HG03520 (cell line): ENCODE data around the gene METAP1.
"Not testable (repeated sequence)": the region's sequence is repeated elsewhere in the genome, so short reads cannot be mapped to it uniquely, and the experiment has no call there.

Experiments
- ATAC-seq: cut with Tn5 transposase; IDR thresholded peaks from one replicate; pipeline ENCODE4 v1.9.1; 2021; ENCODE audit warnings: mild to moderate bottlenecking, moderate library complexity; ENCODE audit not compliant: unreplicated experiment

METAP1 gene

GRCh38 chr4:99054428-99054994 lies 59.0 kb downstream of the METAP1 start:
- no peak for ATAC-seq

DNA sequence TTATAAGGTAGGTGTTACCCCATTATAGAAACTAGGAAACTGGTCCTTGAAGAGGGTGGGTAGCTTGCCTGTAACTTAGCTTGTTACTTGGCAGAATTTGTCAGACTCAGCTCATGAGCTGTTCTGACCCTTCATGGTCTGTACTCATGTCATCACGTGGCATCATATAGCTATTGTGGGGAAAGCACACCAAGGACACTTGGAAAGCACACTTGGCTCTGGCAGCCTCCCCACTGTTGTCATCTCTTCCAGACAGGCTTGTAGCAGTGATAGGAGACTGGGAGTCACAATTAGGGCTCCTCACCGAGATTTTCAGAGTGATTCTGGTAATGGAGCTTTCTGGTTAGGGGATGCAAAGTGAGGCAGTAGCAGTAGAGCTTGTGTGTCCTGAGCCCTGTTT lies 62.7 kb downstream of the METAP1 start:
- no peak for ATAC-seq

GRCh38 chr4:99059550-99059949 lies 64.0 kb downstream of the METAP1 start:
- ATAC-seq = no peak

GRCh38 chr4:99061048-99061700 lies 65.7 kb downstream of the METAP1 start:
- ATAC-seq = no peak

DNA sequence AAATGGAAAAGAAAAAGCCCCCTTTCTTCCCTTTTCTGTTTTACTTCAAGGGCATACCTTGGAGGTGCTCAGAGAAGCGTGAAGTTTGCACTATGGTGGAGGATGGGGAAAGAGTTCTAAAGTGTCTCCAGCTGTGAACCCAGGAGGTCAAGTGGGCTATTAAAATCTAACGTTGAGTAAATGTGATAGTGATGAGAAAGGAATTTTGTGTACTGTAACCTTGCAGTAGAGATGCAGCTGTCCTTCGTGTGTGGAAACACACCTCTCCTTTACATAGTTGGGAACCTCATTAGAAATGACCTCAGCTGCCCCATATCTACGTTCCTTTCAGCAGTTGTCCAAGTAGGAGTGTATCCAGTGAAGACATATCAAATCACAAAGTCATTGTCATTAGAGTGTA lies 66.6 kb downstream of the METAP1 start:
- peak; percentile 67 for ATAC-seq

GRCh38 chr4:99065521-99065920 lies 70.0 kb downstream of the METAP1 start:
- not testable (repeated sequence) for ATAC-seq

- no peak for ATAC-seq
Measured at GRCh38 chr4:99067617-99068016, 72.1 kb downstream of the METAP1 start.

GRCh38 chr4:99071159-99071558 lies 75.6 kb downstream of the METAP1 start:
- no peak for ATAC-seq

DNA sequence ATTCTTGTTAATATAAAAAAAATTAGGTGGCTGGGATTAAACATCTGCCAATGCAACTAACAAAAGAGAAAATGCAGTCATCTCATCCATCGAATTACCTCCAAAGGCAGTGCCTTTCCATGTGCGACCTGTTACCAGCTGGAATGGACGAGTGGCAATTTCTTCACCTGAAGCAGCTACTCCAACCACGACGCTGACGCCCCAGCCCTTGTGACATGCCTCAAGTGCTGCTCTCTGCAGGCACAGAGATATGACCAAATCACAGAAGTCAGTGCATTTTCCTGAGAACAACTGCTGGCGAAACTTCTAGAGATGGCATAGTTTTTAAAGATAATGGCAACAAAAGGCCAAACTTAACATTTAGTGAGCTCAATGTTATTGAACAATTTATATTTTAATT lies 79.3 kb downstream of the METAP1 start:
- no peak for ATAC-seq

DNA sequence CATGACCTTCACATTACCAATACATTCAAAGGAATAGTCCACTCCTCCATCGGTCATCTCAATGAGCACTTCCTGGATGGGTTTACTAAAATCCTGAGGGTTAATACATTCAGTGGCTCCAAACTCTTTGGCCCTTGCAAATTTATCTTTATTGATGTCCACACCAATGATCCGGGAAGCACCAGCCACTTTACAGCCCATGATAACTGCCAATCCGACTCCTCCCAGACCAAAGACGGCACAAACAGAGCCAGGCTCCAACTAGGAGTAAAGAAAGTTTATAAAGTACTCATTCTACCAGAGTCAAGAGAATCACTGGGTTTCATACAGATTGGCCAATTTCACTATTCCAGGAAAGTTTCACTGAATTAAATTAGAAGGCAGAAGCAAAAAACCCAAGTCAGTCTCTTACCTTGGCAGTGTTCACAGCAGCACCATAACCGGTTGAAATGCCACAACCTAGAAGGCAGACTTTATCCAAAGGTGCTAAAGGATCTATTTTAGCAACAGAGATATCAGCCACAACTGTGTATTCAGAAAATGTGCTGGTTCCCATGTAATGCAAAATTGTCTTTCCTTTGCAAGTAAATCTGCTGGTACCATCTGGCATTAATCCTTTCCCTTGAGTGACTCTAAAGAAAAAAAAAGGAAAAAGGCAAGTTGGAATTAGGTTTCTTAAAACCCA lies 80.9 kb downstream of the METAP1 start:
- no peak for ATAC-seq

- no peak for ATAC-seq
Measured at GRCh38 chr4:99077177-99077576, 81.7 kb downstream of the METAP1 start.

DNA sequence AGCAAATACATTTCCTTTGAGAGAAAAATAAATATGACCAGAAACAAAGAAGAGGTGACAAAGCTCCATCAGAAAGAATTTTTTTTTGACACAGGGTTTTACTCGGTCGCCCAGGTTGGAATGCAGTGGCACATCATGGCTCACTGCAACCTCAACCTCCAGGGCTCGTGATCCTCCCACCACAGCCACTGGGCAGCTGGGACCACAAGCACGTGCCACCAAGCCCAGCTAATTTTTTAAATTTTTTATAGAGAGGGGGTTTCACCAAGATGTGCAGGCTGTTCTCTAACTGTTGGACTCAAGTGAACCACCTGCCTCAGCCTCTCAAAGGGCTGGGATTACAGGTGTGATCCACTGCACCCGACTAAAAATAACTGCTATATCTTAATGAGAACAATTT lies 82.8 kb downstream of the METAP1 start:
- ATAC-seq = no peak

DNA sequence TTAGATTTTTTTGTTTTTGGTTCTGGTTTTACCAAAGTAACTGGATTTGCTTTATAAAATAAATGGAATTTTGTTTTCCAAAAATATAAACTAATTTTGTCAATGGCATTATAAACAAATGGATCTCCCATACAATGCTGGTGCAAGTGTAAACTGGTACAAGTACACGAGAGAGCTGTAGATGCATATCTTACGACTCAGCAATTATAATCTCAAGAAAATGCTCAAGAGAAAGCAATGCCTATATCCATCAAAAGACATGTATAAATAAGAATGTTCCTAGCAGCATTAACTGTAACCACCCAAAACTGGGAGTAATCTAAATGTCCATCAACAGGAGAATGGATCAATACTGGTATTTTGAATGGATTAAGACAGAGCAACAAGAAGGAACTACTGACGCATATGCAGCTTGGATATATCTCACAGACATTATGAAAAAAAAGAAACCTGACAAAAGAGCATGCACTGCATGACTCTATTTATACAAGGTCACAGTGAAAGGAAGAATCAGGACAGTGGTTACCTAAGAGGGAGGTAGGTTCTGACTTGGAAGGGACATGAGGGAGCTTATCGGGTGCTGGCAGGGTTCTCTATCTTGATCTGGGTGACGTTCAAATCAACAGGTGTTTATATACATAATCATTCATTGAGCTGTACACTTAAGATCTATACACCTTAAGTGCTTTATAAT lies 83.6 kb downstream of the METAP1 start:
- no peak for ATAC-seq

GRCh38 chr4:99079625-99080295 lies 84.2 kb downstream of the METAP1 start:
- ATAC-seq = no peak

GRCh38 chr4:99080869-99081268 lies 85.3 kb downstream of the METAP1 start:
- ATAC-seq = not testable (repeated sequence)

DNA sequence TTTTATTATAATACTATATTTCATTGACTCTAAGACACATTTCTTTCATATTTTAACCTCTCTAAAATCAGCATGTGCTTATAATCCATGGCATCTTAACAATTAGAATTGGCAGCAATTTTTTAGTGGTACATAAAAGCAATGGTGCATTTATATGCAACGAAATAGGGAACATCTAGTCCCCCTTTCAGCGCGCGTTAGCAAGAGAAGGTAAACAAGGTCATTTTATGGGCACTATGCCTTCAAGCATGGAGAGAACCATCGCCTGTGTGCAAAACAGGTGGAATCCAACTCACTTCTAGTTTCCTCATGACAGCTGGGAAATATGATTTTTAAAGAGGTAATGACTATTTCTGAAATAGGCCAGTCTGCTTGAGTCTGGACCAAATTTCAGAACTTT lies 86.7 kb downstream of the METAP1 start:
- ATAC-seq = no peak

- ATAC-seq = no peak
Measured at GRCh38 chr4:99084595-99084994, 89.1 kb downstream of the METAP1 start.

GRCh38 chr4:99088023-99088449 lies 92.5 kb downstream of the METAP1 start:
- ATAC-seq = peak; percentile 22

- ATAC-seq = peak; percentile 90
Measured at GRCh38 chr4:99088481-99089365, 93.2 kb downstream of the METAP1 start, which contains the start of gene ADH5. ADH5 (minus strand) TSS chr4:99088788; CDS start chr4:99088700, 88 bp downstream.
